ENCODE data around the gene PRIM1. TPM values are rescaled to one million over a fixed set of nuclear protein-coding genes. Genes with fewer than 3 reads are reported as not detected.
A peak's percentile ranks its signal among the peaks of the same experiment; 100 is the strongest.
"Not testable (repeated sequence)": the region's sequence is repeated elsewhere in the genome, so short reads cannot be mapped to it uniquely, and the experiment has no call there.

Gene PRIM1
- total RNA-seq (2021; ENCODE audit: unreplicated experiment) = 25.0 TPM
- 8.6 TPM for polyA plus RNA-seq (2012; ENCODE audit: insufficient read length)
- percentile 71 among the genes with signal in this experiment for Bru-seq, nascent RNA
- percentile 74 among the genes with signal in this experiment for BruChase-seq, experiment 1, labeled RNA remaining after a 2-hour chase
- BruChase-seq, experiment 2, labeled RNA remaining after a 6-hour chase = percentile 77 among the genes with signal in this experiment
- long read RNA-seq, transcript PRIM1-201 (13 exons, 1,393 nt) = major isoform, 23 of 197 reads
- long read RNA-seq, partial matches to known transcripts = 171 of 197 reads
- long read RNA-seq, other reads (novel, unspliced or antisense) = 2 of 197 reads

DNA sequence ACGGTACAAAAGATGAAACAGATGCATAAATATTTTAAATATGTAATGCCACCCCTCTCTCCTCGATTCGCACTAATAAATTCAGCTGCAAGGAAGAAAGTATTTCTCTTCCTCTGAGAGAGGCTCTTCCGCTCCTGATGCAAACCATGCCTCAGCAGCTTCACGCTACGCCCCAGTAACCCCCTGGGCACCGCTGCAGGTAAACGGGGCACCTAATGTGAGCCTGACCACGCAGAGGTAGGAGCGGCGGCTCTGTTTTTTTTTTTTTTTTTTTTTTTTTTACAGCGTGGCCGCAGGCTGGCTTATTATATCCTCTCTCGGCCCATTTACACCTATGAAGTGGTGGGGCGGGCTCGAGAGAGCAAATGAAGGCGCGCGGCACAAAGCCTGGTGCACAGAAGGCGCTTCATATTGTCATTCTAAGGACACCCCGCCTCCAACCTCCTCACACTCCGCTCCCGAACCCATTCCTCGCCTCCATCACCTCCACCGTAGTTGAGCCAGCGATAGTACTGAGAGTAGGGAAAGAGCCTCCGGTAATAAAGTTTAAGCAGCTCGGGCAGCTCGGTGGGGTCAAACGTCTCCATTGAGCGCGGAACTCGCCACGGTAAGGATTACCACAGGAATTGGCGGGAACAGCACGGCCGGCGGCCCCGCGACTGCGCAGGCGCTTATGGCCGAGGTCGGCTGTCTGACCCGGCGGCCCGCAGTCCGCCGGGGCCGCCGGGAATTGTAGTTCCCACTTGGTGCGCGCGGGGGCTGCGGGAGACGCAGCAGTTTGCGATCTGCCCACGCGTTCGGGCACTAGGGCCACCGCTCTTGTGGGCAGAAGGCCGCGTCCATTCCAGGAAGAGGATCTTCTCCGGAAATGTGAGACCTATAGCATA is at the start of gene PRIM1:
Gene PRIM1, minus strand, starts transcription at position 612 of the 887 bp plus-strand sequence. Its CDS starts 25 bp downstream, at position 587.
- peak within 1 kb of the TSS; percentile 93 for H3K27ac ChIP-seq (ENCODE audit: low read length)
- no peaks in the 10 kb centered on the region; the same call in 1 of the 2 replicates for H3K36me3 ChIP-seq (ENCODE audit: control insufficient read depth, insufficient read depth, low read length)
- ChIA-PET CTCF (interaction anchor here (0.6 kb wide), 1 partner anchor 250 kb away, joined by 3 read pairs; no protein-coding TSS in a partner anchor), POLR2A (no interaction called here)
- H3K27me3 ChIP-seq (ENCODE audit: control insufficient read depth, insufficient read depth, low read length) = no peaks in the 10 kb centered on the region
- peaks cover 5% of the 10 kb centered on the region; the same call in 1 of the 2 replicates for H3K4me1 ChIP-seq (ENCODE audit: control insufficient read depth, insufficient read depth, low read length)
- TF ChIP-seq POLR2AphosphoS5 (IDR thresholded peaks at IDR 0.05; ENCODE audit: low read depth, low read length) = peak; percentile 96
- TF ChIP-seq SIN3A (IDR thresholded peaks at IDR 0.05; ENCODE audit: borderline replicate concordance, insufficient read depth, low read depth, low read length) = peak; percentile 84
- TF ChIP-seq, protein P1, sequence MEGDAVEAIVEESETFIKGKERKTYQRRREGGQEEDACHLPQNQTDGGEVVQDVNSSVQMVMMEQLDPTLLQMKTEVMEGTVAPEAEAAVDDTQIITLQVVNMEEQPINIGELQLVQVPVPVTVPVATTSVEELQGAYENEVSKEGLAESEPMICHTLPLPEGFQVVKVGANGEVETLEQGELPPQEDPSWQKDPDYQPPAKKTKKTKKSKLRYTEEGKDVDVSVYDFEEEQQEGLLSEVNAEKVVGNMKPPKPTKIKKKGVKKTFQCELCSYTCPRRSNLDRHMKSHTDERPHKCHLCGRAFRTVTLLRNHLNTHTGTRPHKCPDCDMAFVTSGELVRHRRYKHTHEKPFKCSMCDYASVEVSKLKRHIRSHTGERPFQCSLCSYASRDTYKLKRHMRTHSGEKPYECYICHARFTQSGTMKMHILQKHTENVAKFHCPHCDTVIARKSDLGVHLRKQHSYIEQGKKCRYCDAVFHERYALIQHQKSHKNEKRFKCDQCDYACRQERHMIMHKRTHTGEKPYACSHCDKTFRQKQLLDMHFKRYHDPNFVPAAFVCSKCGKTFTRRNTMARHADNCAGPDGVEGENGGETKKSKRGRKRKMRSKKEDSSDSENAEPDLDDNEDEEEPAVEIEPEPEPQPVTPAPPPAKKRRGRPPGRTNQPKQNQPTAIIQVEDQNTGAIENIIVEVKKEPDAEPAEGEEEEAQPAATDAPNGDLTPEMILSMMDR (IDR thresholded peaks at IDR 0.05) = no peak
- TF ChIP-seq, protein P2, sequence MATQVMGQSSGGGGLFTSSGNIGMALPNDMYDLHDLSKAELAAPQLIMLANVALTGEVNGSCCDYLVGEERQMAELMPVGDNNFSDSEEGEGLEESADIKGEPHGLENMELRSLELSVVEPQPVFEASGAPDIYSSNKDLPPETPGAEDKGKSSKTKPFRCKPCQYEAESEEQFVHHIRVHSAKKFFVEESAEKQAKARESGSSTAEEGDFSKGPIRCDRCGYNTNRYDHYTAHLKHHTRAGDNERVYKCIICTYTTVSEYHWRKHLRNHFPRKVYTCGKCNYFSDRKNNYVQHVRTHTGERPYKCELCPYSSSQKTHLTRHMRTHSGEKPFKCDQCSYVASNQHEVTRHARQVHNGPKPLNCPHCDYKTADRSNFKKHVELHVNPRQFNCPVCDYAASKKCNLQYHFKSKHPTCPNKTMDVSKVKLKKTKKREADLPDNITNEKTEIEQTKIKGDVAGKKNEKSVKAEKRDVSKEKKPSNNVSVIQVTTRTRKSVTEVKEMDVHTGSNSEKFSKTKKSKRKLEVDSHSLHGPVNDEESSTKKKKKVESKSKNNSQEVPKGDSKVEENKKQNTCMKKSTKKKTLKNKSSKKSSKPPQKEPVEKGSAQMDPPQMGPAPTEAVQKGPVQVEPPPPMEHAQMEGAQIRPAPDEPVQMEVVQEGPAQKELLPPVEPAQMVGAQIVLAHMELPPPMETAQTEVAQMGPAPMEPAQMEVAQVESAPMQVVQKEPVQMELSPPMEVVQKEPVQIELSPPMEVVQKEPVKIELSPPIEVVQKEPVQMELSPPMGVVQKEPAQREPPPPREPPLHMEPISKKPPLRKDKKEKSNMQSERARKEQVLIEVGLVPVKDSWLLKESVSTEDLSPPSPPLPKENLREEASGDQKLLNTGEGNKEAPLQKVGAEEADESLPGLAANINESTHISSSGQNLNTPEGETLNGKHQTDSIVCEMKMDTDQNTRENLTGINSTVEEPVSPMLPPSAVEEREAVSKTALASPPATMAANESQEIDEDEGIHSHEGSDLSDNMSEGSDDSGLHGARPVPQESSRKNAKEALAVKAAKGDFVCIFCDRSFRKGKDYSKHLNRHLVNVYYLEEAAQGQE (IDR thresholded peaks at IDR 0.05; ENCODE audit: insufficient read depth in 1 of 2, low read depth in 2 of 2, low read length in 1 of 2) = no peak
- TF ChIP-seq TCF7L2 (IDR thresholded peaks at IDR 0.05; ENCODE audit: low read depth, low read length) = no peak
- H3K4me3 ChIP-seq (ENCODE audit: low read depth in 2 of 2, low read length in 2 of 2) = peak within 1 kb of the TSS; percentile 79 to 91
- H3K9me3 ChIP-seq (ENCODE audit: control insufficient read depth, insufficient read depth, low read depth, low read length) = no peaks in the 10 kb centered on the region
- in situ Hi-C loops (cut with HindIII; ENCODE audit: low pct_unique_long_range_greater_than_20kb, low sequenced_read_pairs) = no loop called here
- DNase-seq (ENCODE audit: low read depth, low spot score) (peak; percentile 53), ATAC-seq (peak; percentile 97)
- BruUV-seq (replicated peaks) = no TSS peak
- intact Hi-C loops (cut with micrococcal nuclease; ENCODE audit: unreplicated experiment) = no loop called here

DNA sequence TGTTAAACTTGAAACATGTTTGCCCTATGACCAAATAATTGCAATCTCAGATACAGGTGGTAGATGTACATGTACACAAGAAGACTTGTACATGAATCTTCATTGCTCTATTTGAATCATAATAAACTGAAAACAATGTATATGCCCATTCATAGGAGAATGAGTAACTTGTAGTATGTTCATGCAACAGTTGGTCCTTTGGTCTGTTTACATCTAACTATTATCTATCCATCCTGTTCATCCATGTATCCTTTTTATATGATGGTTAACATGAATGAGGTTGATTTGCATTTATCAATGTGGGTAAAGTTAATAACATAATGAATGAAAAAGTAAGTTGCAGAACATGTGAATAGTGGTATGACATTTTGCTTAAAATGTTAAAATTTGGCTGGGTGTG is 48.1 kb upstream of the PRIM1 start:
- intact Hi-C loops (cut with micrococcal nuclease; ENCODE audit: unreplicated experiment) = no loop called here
- TF ChIP-seq TCF7L2 (IDR thresholded peaks at IDR 0.05; ENCODE audit: low read depth, low read length) (no peak), SIN3A (IDR thresholded peaks at IDR 0.05; ENCODE audit: borderline replicate concordance, insufficient read depth, low read depth, low read length) (no peak), POLR2AphosphoS5 (IDR thresholded peaks at IDR 0.05; ENCODE audit: low read depth, low read length) (no peak)
- TF ChIP-seq, protein P1 (IDR thresholded peaks at IDR 0.05) = no peak
- TF ChIP-seq, protein P2 (IDR thresholded peaks at IDR 0.05; ENCODE audit: insufficient read depth in 1 of 2, low read depth in 2 of 2, low read length in 1 of 2) = no peak
- Histone ChIP-seq H3K36me3 (ENCODE audit: control insufficient read depth, insufficient read depth, low read length) (no peaks in the 10 kb centered on the region), H3K4me3 (ENCODE audit: low read depth in 2 of 2, low read length in 2 of 2) (no peak overlapping the region), H3K4me1 (ENCODE audit: control insufficient read depth, insufficient read depth, low read length) (no peaks in the 10 kb centered on the region), H3K27ac (ENCODE audit: low read length) (no peak overlapping the region), H3K27me3 (ENCODE audit: control insufficient read depth, insufficient read depth, low read length) (no peaks in the 10 kb centered on the region), H3K9me3 (ENCODE audit: control insufficient read depth, insufficient read depth, low read depth, low read length) (no peaks in the 10 kb centered on the region)
- no peak for ATAC-seq
- in situ Hi-C loops (cut with HindIII; ENCODE audit: low pct_unique_long_range_greater_than_20kb, low sequenced_read_pairs) = no loop called here
- ChIA-PET POLR2A (no interaction called here), CTCF (no interaction called here)
- no peak for DNase-seq (ENCODE audit: low read depth, low spot score)
- BruUV-seq (replicated peaks) = no TSS peak

DNA sequence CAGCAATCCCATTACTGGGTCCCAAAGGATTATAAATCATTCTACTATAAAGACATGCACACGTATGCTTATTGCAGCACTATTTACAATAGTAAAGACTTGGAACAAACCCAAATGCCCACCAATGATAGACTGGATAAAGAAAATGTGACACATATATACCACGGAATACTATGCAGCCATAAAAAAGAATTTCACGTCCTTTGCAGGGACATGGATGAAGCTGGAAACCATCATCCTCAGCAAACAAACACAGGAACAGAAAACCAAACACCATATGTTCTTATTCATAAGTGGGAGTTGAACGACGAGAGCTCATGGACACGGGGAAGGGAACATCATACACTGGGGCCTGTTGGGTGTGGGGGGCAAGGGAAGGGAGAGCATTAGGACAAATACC is 47.2 kb upstream of the PRIM1 start:
- BruUV-seq (replicated peaks); CTCF ChIA-PET; POLR2A ChIA-PET; ATAC-seq; H3K4me1 ChIP-seq (ENCODE audit: control insufficient read depth, insufficient read depth, low read length); H3K27me3 ChIP-seq (ENCODE audit: control insufficient read depth, insufficient read depth, low read length); intact Hi-C loops (cut with micrococcal nuclease; ENCODE audit: unreplicated experiment); DNase-seq (ENCODE audit: low read depth, low spot score); H3K9me3 ChIP-seq (ENCODE audit: control insufficient read depth, insufficient read depth, low read depth, low read length); in situ Hi-C loops (cut with HindIII; ENCODE audit: low pct_unique_long_range_greater_than_20kb, low sequenced_read_pairs); H3K27ac ChIP-seq (ENCODE audit: low read length); H3K36me3 ChIP-seq (ENCODE audit: control insufficient read depth, insufficient read depth, low read length); H3K4me3 ChIP-seq (ENCODE audit: low read depth in 2 of 2, low read length in 2 of 2): not testable (repeated sequence)
